WTC11 (cell line): ENCODE data around the gene PSMA4. TPM values are rescaled to one million over a fixed set of nuclear protein-coding genes. Genes with fewer than 3 reads are reported as not detected.

Source experiments
- ATAC-seq: fragments of 200-7000 bp; cut with Tn5 transposase; 2 replicates; pipeline ENCODE4 v1.10.0; 2021; ENCODE audit warnings: mild to moderate bottlenecking, moderate library complexity
- CTCF ChIA-PET: fragments of 300-600 bp; sonication (Branson Sonifier 250); formaldehyde crosslinking; loops from one replicate; lab custom pipeline; 2021; ENCODE audit warnings: antibody characterized with exemption; lab: Charles Lee
- POLR2A ChIA-PET: fragments of 350-600 bp; sonication (Branson Sonifier 250); formaldehyde crosslinking; loops from one replicate; lab custom pipeline; 2021; ENCODE audit warnings: antibody characterized with exemption; lab: Charles Lee
- DNase-seq: peaks from one replicate; pipeline ENCODE4 v3.0.0; 2021; ENCODE audit warnings: low spot score
- H3K27ac Mint-ChIP-seq: 2 replicates; pipeline ENCODE4 v1.8.0; 2021; ENCODE audit warnings: mixed read lengths
- H3K27me3 Mint-ChIP-seq: 2 replicates; pipeline ENCODE4 v1.8.0; 2021; ENCODE audit warnings: low read depth, mild to moderate bottlenecking, moderate library complexity, mixed read lengths
- H3K36me3 Mint-ChIP-seq: 2 replicates; pipeline ENCODE4 v1.8.0; 2021; ENCODE audit warnings: mixed read lengths
- H3K4me1 Mint-ChIP-seq: 2 replicates; pipeline ENCODE4 v1.8.0; 2022; ENCODE audit warnings: mixed read lengths
- H3K4me3 Mint-ChIP-seq: 2 replicates; pipeline ENCODE4 v1.8.0; 2021; ENCODE audit warnings: mild to moderate bottlenecking, moderate library complexity, mixed read lengths
- H3K9me3 Mint-ChIP-seq: 2 replicates; pipeline ENCODE4 v1.8.0; 2021; ENCODE audit warnings: mixed read lengths
- AR ChIP-seq: fragments of 250-450 bp; sonication (Bioruptor Pico); IDR thresholded peaks from 2 replicates; pipeline ENCODE4 v1.9.0; 2021; ENCODE audit warnings: mild to moderate bottlenecking
- ATF1 ChIP-seq: sonication (generic); formaldehyde crosslinking; IDR thresholded peaks from 2 replicates; pipeline ENCODE4 v1.8.1; 2023; ENCODE audit warnings: mild to moderate bottlenecking, moderate library complexity, missing genetic modification reagents
- ATF6 ChIP-seq: sonication (generic); formaldehyde crosslinking; IDR thresholded peaks from 2 replicates; pipeline ENCODE4 v1.8.1; 2023; ENCODE audit warnings: mild to moderate bottlenecking, missing genetic modification reagents
- E2F1 ChIP-seq: sonication (generic); formaldehyde crosslinking; IDR thresholded peaks from 2 replicates; pipeline ENCODE4 v1.8.0; 2022; ENCODE audit warnings: mild to moderate bottlenecking, missing genetic modification reagents
- FOXP4 ChIP-seq: sonication (generic); formaldehyde crosslinking; IDR thresholded peaks from 2 replicates; pipeline ENCODE4 v1.8.0; 2022; ENCODE audit warnings: mild to moderate bottlenecking, missing genetic modification reagents
- IRF1 ChIP-seq: sonication (generic); formaldehyde crosslinking; IDR thresholded peaks from 2 replicates; pipeline ENCODE4 v1.8.0; 2023; ENCODE audit warnings: missing genetic modification reagents
- IRF2 ChIP-seq: sonication (generic); formaldehyde crosslinking; IDR thresholded peaks from 2 replicates; pipeline ENCODE4 v1.8.0; 2022; ENCODE audit warnings: low read depth, missing genetic modification reagents, borderline replicate concordance
- JUN ChIP-seq: sonication (generic); formaldehyde crosslinking; IDR thresholded peaks from 2 replicates; pipeline ENCODE4 v1.8.0; 2023; ENCODE audit warnings: mild to moderate bottlenecking, missing genetic modification reagents
- KAT7 ChIP-seq: sonication (generic); formaldehyde crosslinking; IDR thresholded peaks from 2 replicates; pipeline ENCODE4 v1.8.1; 2023; ENCODE audit warnings: missing genetic modification reagents, mild to moderate bottlenecking, borderline replicate concordance
- MLX ChIP-seq: sonication (generic); formaldehyde crosslinking; IDR thresholded peaks from 2 replicates; pipeline ENCODE4 v1.8.1; 2023; ENCODE audit warnings: mild to moderate bottlenecking, missing genetic modification reagents, moderate library complexity
- MXD4 ChIP-seq: fragments of 250-450 bp; sonication (Bioruptor Pico); IDR thresholded peaks from 2 replicates; pipeline ENCODE4 v1.8.0; 2021; ENCODE audit warnings: mild to moderate bottlenecking, moderate library complexity, borderline replicate concordance
- NFE2L1 ChIP-seq: sonication (generic); formaldehyde crosslinking; IDR thresholded peaks from 2 replicates; pipeline ENCODE4 v1.8.1; 2023; ENCODE audit warnings: missing genetic modification reagents
- NR2C2 ChIP-seq: sonication (generic); formaldehyde crosslinking; IDR thresholded peaks from 2 replicates; pipeline ENCODE4 v1.8.0; 2022; ENCODE audit warnings: mild to moderate bottlenecking, missing genetic modification reagents
- RELA ChIP-seq: sonication (generic); formaldehyde crosslinking; IDR thresholded peaks from 2 replicates; pipeline ENCODE4 v1.8.1; 2022; ENCODE audit warnings: missing genetic modification reagents, mild to moderate bottlenecking, borderline replicate concordance
- USF2 ChIP-seq: sonication (generic); formaldehyde crosslinking; IDR thresholded peaks from 2 replicates; pipeline ENCODE4 v1.8.1; 2023; ENCODE audit warnings: mild to moderate bottlenecking, missing genetic modification reagents, moderate library complexity
- ZBTB21 ChIP-seq: sonication (generic); formaldehyde crosslinking; IDR thresholded peaks from 2 replicates; pipeline ENCODE4 v1.8.1; 2023; ENCODE audit warnings: mild to moderate bottlenecking, missing genetic modification reagents, borderline replicate concordance
- ZNF263 ChIP-seq: sonication (generic); formaldehyde crosslinking; IDR thresholded peaks from 2 replicates; pipeline ENCODE4 v1.8.1; 2022; ENCODE audit warnings: low read depth, mild to moderate bottlenecking, moderate library complexity, missing genetic modification reagents
- ZNF317 ChIP-seq: sonication (generic); formaldehyde crosslinking; IDR thresholded peaks from 2 replicates; pipeline ENCODE4 v1.8.1; 2023; ENCODE audit warnings: low read depth, mild to moderate bottlenecking, moderate library complexity, missing genetic modification reagents, borderline replicate concordance
- ZNF423 ChIP-seq: fragments of 250-450 bp; sonication (Bioruptor Pico); IDR thresholded peaks from 2 replicates; pipeline ENCODE4 v2.1.2; 2022; ENCODE audit warnings: mild to moderate bottlenecking, moderate library complexity
- ZNF425 ChIP-seq: fragments of 250-450 bp; sonication (Bioruptor Pico); conservative IDR thresholded peaks from 2 replicates; pipeline ENCODE4 v1.9.0; 2021; ENCODE audit warnings: mild to moderate bottlenecking
- ZNF671 ChIP-seq: fragments of 250-450 bp; sonication (Bioruptor Pico); IDR thresholded peaks from 2 replicates; pipeline ENCODE4 v1.8.0; 2021; ENCODE audit warnings: mild to moderate bottlenecking
- total RNA-seq: library from RNA; stranded (reverse); gene quantifications from 3 replicates; pipeline ENCODE4 v1.2.3, GENCODE V29; 2021

PSMA4 gene
- total RNA-seq, 1 experiment from 2014 or later, result 281 TPM

GRCh38 chr15:78570710-78571109 lies 30.5 kb downstream of the PSMA4 start (continued):
- no peak for TF ChIP-seq ATF6 (CRISPR knock-in tag)
- TF ChIP-seq JUN (CRISPR knock-in tag), result no peak
- TF ChIP-seq ATF1 (CRISPR knock-in tag), result no peak
- TF ChIP-seq RELA (CRISPR knock-in tag), result no peak
- no peak for TF ChIP-seq ZBTB21
- TF ChIP-seq E2F1 (CRISPR knock-in tag), result no peak

GRCh38 chr15:78571382-78571781 lies 31.1 kb downstream of the PSMA4 start:
- CTCF ChIA-PET, result interaction anchor here (0.6 to 0.7 kb wide), 2 partner anchors 44 to 130 kb away, joined by 3 to 4 read pairs; no protein-coding TSS in a partner anchor
- TF ChIP-seq USF2 (CRISPR knock-in tag) (no peak), ZNF425 (CRISPR knock-in tag) (no peak), FOXP4 (no peak), ZNF317 (CRISPR knock-in tag) (no peak), MXD4 (CRISPR knock-in tag) (no peak), IRF2 (no peak), MLX (no peak), NFE2L1 (CRISPR knock-in tag) (no peak)
- DNase-seq, result no peak
- Mint-ChIP-seq H3K4me1 (peaks cover 14% of the 10 kb centered on the region), H3K4me3 (no peak overlapping the region), H3K36me3 (no peaks in the 10 kb centered on the region), H3K9me3 (no peaks in the 10 kb centered on the region), H3K27me3 (no peaks in the 10 kb centered on the region), H3K27ac (no peak overlapping the region; the same call in 1 of the 2 replicates)
- POLR2A ChIA-PET, result no interaction called here
- ATAC-seq, result no peak

- H3K27me3 Mint-ChIP-seq, result no peaks in the 10 kb centered on the region
- no peaks in the 10 kb centered on the region for H3K9me3 Mint-ChIP-seq
- no peaks in the 10 kb centered on the region for H3K36me3 Mint-ChIP-seq
- no peak for ATAC-seq
- CTCF ChIA-PET, result no interaction called here
- H3K4me3 Mint-ChIP-seq, result no peak overlapping the region
- H3K27ac Mint-ChIP-seq, result no peak overlapping the region
- TF ChIP-seq NR2C2 (CRISPR knock-in tag) (no peak), KAT7 (CRISPR knock-in tag) (no peak), ZNF317 (CRISPR knock-in tag) (no peak), ZNF423 (CRISPR knock-in tag) (no peak), IRF2 (no peak), ZNF263 (CRISPR knock-in tag) (no peak), ZNF671 (CRISPR knock-in tag) (no peak), IRF1 (CRISPR knock-in tag) (no peak), AR (CRISPR knock-in tag) (no peak)
- TF ChIP-seq, all 79 proteins: peak for 0
- POLR2A ChIA-PET, result no interaction called here
- no peak for DNase-seq
- peaks cover 7% of the 10 kb centered on the region for H3K4me1 Mint-ChIP-seq
Observed at GRCh38 chr15:78573416-78573815, 33.2 kb downstream of the PSMA4 start.
